Activated naive CD4-positive, alpha-beta T cell treated with anti-CD3 and anti-CD28 coated beads, Interleukin-2, amount 50 U/mL, for 16 hours (primary cell): ENCODE measurements around the gene TM2D1.
"Not testable (repeated sequence)": the region's sequence is repeated elsewhere in the genome, so short reads cannot be mapped to it uniquely, and the experiment has no call there.

Source experiments
- DNase-seq: peaks from one replicate; pipeline ENCODE4 v3.0.0-alpha.2; 2020

Gene TM2D1

DNA sequence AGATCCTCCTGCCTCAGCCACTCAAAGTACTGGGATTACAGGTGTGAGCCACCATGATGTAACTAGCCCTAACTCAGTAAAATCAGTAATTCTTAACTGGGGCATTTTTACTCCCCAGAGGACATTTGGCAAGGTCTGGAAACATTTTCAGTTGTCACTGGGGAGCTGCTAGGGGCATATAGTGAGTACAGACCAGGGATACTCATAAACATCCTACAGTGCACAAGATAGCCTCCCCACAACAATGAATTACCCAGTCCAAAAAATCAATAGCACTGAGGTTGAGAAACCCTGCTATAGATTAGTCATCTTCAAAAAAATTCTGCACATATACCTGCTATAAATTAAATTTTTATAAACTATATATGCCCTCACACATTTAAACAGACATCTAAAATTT lies 13.0 kb downstream of the TM2D1 start:
- no peak for DNase-seq

DNA sequence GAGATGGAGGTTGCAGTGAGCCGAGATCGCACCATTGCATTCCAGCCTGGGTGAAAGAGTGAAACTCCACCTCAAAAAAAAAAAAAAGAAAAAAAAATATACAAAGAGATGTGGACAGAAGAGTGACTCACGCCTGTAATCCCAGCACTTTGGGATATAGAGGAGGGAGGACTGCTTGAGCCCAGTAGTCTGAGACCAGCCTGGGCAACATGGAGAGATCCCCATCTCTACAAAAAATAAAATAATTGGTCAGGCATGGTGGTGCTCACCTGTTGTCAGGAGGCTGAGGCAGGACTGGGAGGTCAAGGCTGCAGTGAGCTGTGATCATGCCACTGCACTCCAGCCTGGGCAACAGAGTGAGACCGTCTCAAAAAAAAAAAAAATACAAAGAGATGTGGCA lies 13.7 kb downstream of the TM2D1 start:
- not testable (repeated sequence) for DNase-seq

- no peak for DNase-seq
These were observed 15.0 kb downstream of the TM2D1 start for GRCh38 chr1:61709908-61710289.

DNA sequence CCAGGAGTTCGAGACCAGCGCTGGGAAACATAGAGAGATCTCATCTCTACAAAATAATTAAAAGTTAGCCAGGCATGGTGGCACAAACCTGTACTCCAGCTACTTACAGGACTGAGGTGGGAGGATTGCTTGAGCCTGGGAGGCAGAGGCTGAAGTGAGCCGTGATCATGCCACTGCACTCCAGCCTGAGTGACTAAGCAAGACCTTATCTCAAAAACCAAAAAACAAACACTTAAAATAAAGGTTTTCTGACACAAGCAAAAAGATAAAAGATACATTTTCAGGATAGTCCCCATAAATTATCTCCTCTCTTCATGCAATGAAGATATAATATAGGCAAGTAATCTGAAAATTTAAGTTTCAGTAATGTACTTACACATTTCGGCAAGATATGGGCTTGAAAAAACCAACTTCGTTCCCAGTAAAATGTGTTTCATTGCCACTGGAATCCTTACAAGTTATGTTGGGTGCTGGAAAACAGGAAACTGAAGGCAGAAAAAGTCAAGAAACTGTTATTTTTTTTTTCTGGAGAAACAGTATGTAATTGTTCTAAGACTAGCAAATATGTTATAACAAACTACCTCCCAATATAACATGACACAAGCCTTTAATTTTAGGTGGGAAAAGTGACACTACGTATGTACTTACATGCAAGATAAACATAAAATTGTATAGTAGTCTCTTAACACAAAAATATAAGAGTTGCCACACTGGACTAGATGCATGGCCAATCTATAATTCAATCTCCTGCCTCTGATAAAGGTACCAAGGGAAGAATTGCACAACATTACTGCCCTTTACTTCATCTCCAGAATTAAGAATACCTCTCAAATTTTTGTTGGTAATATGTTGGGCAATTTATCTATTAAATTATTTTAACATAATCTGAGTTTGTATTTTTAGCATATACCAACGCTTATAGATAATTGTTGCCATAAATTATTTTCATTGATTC lies 15.7 kb downstream of the TM2D1 start:
- no peak for DNase-seq

- DNase-seq, result no peak
These were observed 24.8 kb downstream of the TM2D1 start for GRCh38 chr1:61699911-61700851.

- DNase-seq, result no peak
These were observed 32.7 kb downstream of the TM2D1 start for GRCh38 chr1:61692155-61692800.

DNA sequence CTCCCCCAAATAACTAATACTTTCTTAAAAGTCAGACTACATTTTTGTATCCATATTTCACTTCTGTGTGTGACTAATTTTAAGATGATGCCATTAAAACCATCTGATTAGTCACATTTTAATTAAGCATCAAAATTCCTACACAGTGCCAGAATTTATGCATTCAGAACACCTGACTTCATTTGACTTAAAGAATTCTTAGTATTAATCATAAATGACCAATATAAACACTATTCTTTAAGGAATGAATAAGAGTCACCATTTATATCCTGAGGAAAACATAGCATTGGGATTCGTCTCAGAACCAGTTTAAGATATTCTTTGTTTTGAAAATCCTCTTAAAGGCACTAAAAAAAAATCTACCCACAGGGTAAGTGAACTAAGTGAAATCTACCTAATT lies 37.0 kb downstream of the TM2D1 start:
- no peak for DNase-seq

- no peak for DNase-seq
These were observed 42.0 kb downstream of the TM2D1 start for GRCh38 chr1:61682891-61683290.

DNA sequence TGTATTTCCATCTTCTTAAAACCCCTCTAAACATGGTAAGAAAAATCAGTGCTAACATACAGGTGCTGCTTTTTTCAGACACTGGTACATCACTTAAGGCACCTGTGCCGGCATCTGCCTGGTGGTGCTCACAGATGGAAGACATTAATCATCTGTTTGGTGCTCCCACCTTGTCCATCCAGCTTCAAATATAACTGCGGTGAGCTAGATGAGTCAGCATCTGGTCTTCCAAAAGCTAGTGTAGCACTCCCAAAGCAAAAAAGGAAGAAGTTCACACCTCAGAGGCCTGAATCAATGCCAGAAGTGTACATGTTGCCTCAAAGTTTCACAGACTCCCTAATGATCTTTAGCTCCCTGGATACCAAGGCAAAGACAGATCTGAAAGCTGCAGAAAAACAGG lies 44.4 kb downstream of the TM2D1 start:
- DNase-seq, result no peak

DNA sequence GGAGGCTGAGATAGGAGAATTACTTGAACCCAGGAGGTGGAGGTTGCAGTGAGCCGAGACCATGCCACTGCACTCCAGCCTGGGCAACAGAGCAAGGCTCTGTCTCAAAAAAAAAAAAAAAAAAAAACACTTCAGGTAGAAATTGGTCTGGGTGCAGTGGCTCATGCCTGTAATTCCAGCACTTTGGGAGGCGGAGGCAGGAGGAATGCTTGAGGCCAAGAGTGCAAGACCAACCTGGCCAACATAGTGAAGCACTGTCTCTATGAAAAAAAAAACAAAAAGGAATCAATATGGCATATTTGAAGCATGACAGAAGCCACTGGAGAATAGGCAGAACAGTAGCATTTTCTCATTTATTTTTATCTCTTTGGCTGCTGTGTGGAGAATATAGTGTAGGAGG lies 48.1 kb downstream of the TM2D1 start:
- not testable (repeated sequence) for DNase-seq

DNA sequence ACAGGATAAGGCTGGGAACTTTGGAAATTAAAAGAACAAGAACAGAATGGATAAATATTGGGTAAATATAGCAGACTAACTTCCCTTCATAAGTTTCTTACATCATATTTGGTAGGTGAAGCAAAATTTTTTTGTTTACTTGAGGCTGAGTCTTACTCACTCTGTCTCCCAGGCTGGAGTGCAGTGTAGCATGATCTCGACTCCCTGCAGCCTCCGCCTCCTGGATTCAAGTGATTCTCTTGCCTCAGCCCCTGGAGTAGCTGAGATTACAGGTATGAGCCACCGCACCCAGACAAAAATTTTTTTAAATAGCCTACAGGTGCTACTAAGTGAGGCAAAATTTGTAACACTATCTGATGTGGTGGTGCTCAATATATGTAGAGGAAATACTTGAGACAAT lies 50.7 kb downstream of the TM2D1 start:
- no peak for DNase-seq

DNA sequence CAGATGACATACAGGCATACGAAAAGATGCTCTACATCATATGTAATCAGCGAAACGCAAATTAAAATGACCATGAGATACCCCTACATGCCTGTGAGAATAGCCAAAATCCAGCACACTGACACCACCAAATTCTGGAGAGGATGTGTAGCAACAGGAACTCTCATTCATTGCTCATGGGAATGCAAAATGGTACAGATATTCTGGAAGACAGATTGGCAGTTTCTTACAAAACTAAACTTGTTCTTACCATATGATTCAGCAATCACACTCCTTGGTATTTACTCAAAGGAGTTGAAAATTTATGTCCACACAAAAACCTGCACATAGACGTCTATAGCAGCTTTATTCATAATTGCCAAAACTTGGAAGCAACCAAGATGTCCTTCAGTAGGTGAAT lies 52.6 kb downstream of the TM2D1 start:
- no peak for DNase-seq

DNA sequence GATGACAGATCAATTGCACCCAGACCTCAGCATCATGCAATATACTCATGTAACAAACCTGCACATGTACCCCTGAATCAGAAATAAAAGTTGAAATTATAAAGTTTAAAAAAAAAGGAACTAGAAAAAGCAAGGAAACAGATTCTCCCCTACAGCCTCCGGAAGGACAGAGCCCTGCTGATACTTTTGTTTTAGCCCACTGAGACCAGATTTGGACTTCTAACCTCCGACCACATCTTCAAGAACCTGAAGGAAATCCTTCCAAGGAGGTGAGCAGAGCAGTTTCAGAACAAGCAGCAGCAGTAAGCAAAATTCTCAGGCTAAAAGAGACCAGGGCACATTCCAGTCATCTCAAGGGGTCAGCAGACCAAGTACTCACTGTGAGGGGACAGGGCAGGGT lies 54.5 kb downstream of the TM2D1 start:
- no peak for DNase-seq

- DNase-seq, result no peak
These were observed 54.9 kb downstream of the TM2D1 start for GRCh38 chr1:61670016-61670415.

- no peak for DNase-seq
These were observed 65.9 kb downstream of the TM2D1 start for GRCh38 chr1:61659061-61659460.

GRCh38 chr1:61655453-61655852 lies 69.5 kb downstream of the TM2D1 start:
- no peak for DNase-seq

DNA sequence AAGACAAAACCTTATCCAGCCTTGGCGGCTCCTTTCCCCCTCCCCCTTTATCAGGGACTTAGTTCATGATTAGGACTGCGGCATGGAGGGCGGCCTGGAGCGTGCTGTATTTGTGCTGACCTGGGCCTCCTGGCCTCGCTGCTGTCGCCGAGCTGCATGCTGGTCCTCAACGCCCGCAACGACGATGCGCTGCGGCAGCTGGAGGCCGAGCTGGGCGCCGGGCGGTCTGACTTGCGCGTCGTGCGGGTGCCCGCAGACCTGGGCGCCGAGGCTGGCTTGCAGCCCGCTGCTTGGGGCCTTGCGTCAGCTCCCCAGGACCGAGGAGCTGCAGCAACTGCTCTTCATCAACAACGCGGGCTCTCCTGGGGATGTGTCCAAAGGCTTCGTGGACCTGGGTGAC lies 70.9 kb downstream of the TM2D1 start:
- DNase-seq, result no peak

- DNase-seq, result no peak
These were observed 75.8 kb downstream of the TM2D1 start for GRCh38 chr1:61648983-61649742.

- no peak for DNase-seq
These were observed 77.8 kb downstream of the TM2D1 start for GRCh38 chr1:61647142-61647541.

DNA sequence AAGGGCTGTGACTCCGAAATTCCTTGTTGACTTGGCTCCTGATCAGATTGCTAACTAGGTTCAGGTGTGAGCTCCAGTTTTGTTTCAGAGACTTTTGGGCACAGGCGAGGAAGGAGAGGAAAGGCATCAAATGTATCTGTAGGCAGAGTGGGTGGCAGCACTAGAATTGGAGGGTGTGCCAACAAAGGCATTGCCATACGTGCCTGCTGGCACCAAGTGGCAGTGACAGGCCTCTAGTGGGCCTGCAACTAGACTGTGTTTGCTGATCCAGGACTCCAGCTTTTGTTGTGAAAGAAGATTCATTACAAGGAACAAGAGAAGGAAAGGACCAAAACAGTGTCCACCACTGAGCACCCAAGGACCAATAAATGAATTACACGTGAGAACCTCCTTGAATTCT lies 79.5 kb downstream of the TM2D1 start:
- DNase-seq, result no peak

DNA sequence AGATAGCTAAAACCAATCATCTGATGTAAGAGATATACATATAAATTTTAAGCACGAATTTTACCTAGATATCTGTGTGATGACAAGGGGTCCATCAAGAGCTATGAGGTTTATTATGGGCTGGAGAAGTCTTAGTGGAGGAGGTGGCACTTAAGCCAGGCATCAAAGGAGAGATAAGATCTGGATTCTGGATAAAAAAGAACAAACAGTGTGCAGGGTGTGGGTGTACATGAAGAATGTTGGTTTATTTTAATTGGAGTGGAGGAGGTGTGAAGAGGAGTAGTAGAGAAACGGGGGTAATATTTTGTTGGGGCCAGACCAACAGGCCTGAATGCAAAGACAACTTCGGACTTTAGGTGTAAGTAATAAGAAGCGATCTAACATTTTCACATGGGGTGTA lies 80.6 kb downstream of the TM2D1 start:
- DNase-seq, result no peak

- no peak for DNase-seq
These were observed 82.3 kb downstream of the TM2D1 start for GRCh38 chr1:61642475-61643232.
